ENCODE measurements around the gene ELP4. TPM values are rescaled to one million over a fixed set of nuclear protein-coding genes. Genes with fewer than 3 reads are reported as not detected.

The ELP4 gene
- total RNA-seq, 1 donor from 2014 or later = 147 TPM

DNA sequence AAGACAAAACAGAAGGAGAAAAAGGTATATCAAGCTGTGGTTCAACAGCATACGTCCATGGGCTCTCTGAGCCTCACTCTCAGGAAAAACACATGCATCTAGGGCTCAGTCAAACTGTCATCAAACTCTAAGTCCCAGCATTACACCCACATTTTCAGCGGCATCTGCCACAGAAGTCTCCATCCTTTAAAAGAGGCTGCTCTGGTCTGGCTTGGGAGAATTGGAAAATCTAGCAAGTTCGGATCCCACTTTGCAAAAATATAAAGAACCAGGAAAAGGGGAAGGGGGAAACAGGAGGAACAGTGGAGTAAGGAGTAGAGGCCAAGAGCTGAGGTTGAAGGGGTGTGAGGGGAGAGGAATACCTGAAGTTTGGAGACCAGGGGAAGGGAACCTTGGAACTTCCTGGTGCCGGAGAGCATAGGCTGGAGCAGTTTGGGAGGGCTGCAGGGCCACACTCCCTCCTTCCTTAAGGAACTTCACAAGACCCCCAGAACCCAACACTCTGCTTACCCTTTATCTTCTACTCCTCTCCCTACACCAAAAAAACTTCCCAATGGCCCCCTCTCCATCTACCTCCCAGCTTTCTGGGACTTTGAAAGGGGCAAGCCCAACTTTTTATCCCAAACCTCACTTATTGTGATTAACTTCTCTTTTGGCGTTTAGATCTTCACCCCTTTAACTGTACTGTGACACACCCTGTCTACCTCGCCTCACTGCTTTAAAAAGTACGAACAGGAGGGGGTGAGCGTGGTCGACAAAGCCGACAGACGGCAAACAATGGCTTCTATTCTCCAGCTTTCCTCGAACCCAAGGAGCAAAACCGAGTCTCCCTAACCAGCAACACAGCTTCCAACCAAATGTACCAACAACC is 297.6 kb downstream of the ELP4 start:
- peak overlapping the region; percentile 97 for H3K4me3 Mint-ChIP-seq

DNA sequence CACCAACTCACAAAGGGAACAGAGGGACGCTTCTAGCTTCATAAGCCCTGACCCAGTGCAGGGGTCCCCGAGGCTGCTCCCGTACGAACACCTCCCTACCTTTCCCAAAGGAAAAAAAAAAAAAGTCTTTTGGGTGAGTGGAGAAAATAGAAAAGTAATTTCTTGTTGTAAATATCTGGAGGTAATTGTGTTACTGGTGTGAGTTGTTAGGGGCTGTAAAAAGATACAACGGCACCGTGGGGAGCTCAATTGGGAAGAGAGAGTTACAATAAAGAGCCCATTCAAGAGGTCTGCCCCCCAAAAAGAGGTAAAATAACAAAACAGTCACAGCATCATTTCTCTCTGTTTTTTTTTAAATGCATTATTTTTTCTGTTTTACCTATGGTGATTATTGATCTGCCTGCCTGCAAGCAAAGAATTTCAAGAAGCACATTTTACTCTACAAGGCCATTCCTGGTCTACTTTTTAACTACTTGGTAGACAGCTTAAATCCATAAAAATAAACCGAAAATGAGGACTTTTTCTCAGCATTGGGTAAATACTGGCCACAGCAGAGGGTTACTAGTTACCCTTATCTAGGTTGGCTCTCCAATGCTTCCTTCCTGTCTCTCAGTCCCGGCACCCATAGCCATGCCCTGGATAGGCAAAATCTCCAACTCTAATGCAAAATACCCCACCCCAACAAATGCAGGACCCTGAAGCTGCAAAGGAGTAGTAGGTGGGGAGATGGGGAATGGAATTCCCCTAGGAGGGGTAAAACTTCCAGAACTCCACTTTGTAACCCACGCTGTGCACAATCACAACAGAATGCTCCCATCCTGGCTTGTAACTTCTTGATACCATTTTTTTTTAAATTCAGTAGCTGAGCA is 298.5 kb downstream of the ELP4 start:
- H3K4me3 ChIP-seq = peak overlapping the region; percentile 91
- H3K4me1 ChIP-seq = peaks cover 41% of the 10 kb centered on the region
- peaks cover 79% of the 10 kb centered on the region for H4K20me1 ChIP-seq (ENCODE audit: low read depth)
- peak overlapping the region; percentile 97 for H3K4me3 Mint-ChIP-seq
- peaks cover 56% of the 10 kb centered on the region for H3K27me3 Mint-ChIP-seq (ENCODE audit: insufficient read depth, low read depth)
- H3K9me3 Mint-ChIP-seq = peaks cover 11% of the 10 kb centered on the region
- H3K79me2 ChIP-seq (ENCODE audit: low read depth) = peaks cover 79% of the 10 kb centered on the region
- peaks cover 55% of the 10 kb centered on the region for H3K4me1 Mint-ChIP-seq
- H3K36me3 ChIP-seq = peaks cover 3% of the 10 kb centered on the region
- peak; percentile 16 for DNase-seq (ENCODE audit: low spot score)
- peaks cover 92% of the 10 kb centered on the region for H3F3A ChIP-seq (ENCODE audit: low read depth)
- H3K9ac ChIP-seq = peak overlapping the region; percentile 10
- no peak overlapping the region for H3K27ac ChIP-seq
- H3K36me3 Mint-ChIP-seq = peaks cover 56% of the 10 kb centered on the region
- H3K27me3 ChIP-seq = peaks cover 79% of the 10 kb centered on the region
- no peak for TF ChIP-seq EZH2phosphoT487 (IDR thresholded peaks at IDR 0.05)
- TF ChIP-seq, protein P1, sequence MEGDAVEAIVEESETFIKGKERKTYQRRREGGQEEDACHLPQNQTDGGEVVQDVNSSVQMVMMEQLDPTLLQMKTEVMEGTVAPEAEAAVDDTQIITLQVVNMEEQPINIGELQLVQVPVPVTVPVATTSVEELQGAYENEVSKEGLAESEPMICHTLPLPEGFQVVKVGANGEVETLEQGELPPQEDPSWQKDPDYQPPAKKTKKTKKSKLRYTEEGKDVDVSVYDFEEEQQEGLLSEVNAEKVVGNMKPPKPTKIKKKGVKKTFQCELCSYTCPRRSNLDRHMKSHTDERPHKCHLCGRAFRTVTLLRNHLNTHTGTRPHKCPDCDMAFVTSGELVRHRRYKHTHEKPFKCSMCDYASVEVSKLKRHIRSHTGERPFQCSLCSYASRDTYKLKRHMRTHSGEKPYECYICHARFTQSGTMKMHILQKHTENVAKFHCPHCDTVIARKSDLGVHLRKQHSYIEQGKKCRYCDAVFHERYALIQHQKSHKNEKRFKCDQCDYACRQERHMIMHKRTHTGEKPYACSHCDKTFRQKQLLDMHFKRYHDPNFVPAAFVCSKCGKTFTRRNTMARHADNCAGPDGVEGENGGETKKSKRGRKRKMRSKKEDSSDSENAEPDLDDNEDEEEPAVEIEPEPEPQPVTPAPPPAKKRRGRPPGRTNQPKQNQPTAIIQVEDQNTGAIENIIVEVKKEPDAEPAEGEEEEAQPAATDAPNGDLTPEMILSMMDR (IDR thresholded peaks at IDR 0.05) = no peak
- no peak for TF ChIP-seq EZH2 (IDR thresholded peaks at IDR 0.05)
- peak overlapping the region; percentile 98 for H3K4me2 ChIP-seq
- H3K27ac Mint-ChIP-seq = peak overlapping the region; percentile 95
- no peaks in the 10 kb centered on the region for H3K9me3 ChIP-seq (ENCODE audit: low read depth)
- H2AFZ ChIP-seq (replicated peaks) = no peak overlapping the region

More for the DNA sequence above, 297.6 kb downstream of the ELP4 start:
- TF ChIP-seq EZH2 (IDR thresholded peaks at IDR 0.05) (no peak), EZH2phosphoT487 (IDR thresholded peaks at IDR 0.05) (no peak)
- TF ChIP-seq, protein P1 (IDR thresholded peaks at IDR 0.05) = no peak
- Histone ChIP-seq H3F3A (ENCODE audit: low read depth) (peaks cover 89% of the 10 kb centered on the region), H3K36me3 (peaks cover 4% of the 10 kb centered on the region), H3K27ac (no peak overlapping the region), H3K9ac (no peak overlapping the region), H3K9me3 (ENCODE audit: low read depth) (no peaks in the 10 kb centered on the region), H4K20me1 (ENCODE audit: low read depth) (peaks cover 88% of the 10 kb centered on the region), H3K27me3 (peaks cover 81% of the 10 kb centered on the region), H3K4me1 (peaks cover 49% of the 10 kb centered on the region), H3K4me3 (peak overlapping the region; percentile 91), H2AFZ (replicated peaks) (no peak overlapping the region), H3K4me2 (peak overlapping the region; percentile 98), H3K79me2 (ENCODE audit: low read depth) (peaks cover 87% of the 10 kb centered on the region)
- peak; percentile 78 for DNase-seq (ENCODE audit: low spot score)
- Mint-ChIP-seq H3K27ac (peak overlapping the region; percentile 81), H3K27me3 (ENCODE audit: insufficient read depth, low read depth) (peaks cover 55% of the 10 kb centered on the region), H3K9me3 (peaks cover 11% of the 10 kb centered on the region), H3K4me1 (peaks cover 56% of the 10 kb centered on the region), H3K36me3 (peaks cover 64% of the 10 kb centered on the region)

DNA sequence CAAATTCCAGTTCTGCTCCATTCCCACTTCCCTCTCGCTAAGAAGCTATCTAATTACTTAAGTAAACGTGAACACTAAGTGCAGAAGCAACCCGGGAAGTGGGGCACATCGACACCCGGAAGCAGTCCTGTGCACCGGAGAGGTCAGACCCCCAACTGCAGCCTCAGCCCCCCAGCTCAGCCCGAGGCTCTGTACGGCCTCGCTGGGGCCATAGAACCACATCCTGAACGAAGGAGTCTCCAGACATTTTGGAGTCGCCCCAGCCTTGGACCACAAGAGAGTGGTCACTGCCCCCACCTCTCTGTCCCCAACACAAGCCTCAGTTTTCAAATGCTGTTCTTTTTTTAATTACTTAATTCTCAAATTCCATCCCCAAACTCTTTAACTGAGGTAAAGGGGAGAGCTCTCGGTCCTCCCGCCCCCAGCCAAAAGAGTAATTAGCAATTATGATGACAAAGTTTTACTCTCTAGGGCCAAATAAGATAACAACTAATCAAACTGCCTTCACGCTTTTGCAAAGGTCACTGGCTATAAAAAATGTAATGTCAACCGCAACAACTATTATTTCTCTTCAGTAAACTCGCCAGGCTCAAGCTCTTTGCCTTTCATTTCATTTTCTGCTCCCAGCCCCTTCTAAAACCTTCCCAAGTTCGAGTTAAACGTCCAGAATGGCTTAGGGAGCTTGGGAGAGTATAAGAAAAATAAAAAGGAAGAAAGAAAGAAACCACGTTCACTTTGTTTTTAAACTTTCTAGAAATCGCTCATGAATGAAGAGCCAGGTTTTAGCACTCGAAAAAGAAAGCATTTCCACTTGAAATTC is 299.4 kb downstream of the ELP4 start:
- Histone ChIP-seq H2AFZ (replicated peaks) (no peak overlapping the region), H3K4me2 (peak overlapping the region; percentile 98), H3K4me1 (peaks cover 36% of the 10 kb centered on the region), H3K27me3 (peaks cover 79% of the 10 kb centered on the region), H3K9me3 (ENCODE audit: low read depth) (no peaks in the 10 kb centered on the region), H3K27ac (no peak overlapping the region), H3K79me2 (ENCODE audit: low read depth) (peaks cover 70% of the 10 kb centered on the region), H3K9ac (peak overlapping the region; percentile 50), H4K20me1 (ENCODE audit: low read depth) (peaks cover 70% of the 10 kb centered on the region), H3K36me3 (peaks cover 3% of the 10 kb centered on the region), H3K4me3 (peak overlapping the region; percentile 91), H3F3A (ENCODE audit: low read depth) (peaks cover 92% of the 10 kb centered on the region)
- H3K4me1 Mint-ChIP-seq = peaks cover 50% of the 10 kb centered on the region
- TF ChIP-seq EZH2phosphoT487 (IDR thresholded peaks at IDR 0.05) = no peak
- TF ChIP-seq, protein P1 (IDR thresholded peaks at IDR 0.05) = no peak
- TF ChIP-seq EZH2 (IDR thresholded peaks at IDR 0.05) = no peak
- H3K27ac Mint-ChIP-seq = peak overlapping the region; percentile 95
- peaks cover 47% of the 10 kb centered on the region for H3K36me3 Mint-ChIP-seq
- peaks cover 11% of the 10 kb centered on the region for H3K9me3 Mint-ChIP-seq
- peak overlapping the region; percentile 97 for H3K4me3 Mint-ChIP-seq
- peaks cover 52% of the 10 kb centered on the region for H3K27me3 Mint-ChIP-seq (ENCODE audit: insufficient read depth, low read depth)
- DNase-seq (ENCODE audit: low spot score) = peak; percentile 22

Data from neural progenitor cell (in vitro differentiated cells).